AG09319 (cell line): Measurements from ENCODE around the gene TRIM28.

Experiments used
- DNase-seq: peaks from one replicate; pipeline ENCODE4 v3.0.0-alpha.2; 2010; ENCODE audit warnings: low read depth; ENCODE audit errors: extremely low read depth
- CTCF ChIP-seq: IDR thresholded peaks from 2 replicates; pipeline ENCODE4 v1.5.1; 2011; ENCODE audit warnings: low read depth, mild to moderate bottlenecking, inconsistent platforms, low read length, moderate library complexity

The TRIM28 gene

GRCh38 chr19:58548859-58549663, 5.2 kb downstream of the TRIM28 start:
- no peak for TF ChIP-seq CTCF
- no peak for DNase-seq

GRCh38 chr19:58549664-58550361, 5.9 kb downstream of the TRIM28 start:
- no peak for DNase-seq
- no peak for TF ChIP-seq CTCF

DNA sequence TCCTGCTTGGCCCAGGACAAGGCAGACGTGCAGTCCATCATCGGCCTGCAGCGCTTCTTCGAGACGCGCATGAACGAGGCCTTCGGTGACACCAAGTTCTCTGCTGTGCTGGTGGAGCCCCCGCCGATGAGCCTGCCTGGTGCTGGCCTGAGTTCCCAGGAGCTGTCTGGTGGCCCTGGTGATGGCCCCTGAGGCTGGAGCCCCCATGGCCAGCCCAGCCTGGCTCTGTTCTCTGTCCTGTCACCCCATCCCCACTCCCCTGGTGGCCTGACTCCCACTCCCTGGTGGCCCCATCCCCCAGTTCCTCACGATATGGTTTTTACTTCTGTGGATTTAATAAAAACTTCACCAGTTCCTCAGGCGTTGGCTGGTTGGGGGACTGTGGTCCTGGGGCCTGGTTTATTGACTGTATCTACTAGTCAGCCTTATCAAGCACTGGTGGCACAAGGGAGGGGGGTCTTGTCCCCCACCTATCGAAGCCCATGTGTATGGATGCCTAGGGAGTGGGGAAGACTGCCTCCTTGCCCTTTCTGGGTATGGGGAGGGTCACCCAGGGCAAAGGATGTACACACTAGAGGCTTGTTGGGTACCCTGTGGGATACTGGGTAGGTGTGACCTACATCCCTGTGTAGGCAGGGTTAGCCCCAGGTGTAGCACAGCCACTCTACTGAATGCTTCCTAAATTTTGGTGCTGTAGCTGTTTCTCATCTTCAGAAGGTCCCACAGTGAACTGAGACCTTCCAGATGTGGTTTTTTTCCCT, 6.7 kb downstream of the TRIM28 start:
- DNase-seq, result no peak
- no peak for TF ChIP-seq CTCF

DNA sequence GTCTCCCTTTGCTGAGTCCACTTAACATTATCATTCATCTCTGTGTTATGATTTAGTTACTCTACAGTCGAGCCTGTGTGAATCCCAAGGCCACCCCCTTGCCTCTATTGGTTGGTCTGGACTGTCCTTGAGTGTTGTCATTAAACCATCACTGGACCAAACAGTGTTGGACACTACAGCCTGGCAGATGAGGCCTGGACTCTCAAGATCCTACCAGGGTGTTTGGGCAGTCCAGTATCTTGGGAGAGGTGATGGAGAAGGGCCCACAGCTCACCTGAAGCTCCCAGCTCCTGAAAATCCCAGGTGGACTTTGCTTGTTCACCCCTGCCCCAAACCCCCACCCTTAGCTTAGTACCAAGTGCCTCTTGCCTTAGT, 7.2 kb downstream of the TRIM28 start:
- no peak for TF ChIP-seq CTCF
- no peak for DNase-seq

- TF ChIP-seq CTCF, result no peak
- DNase-seq, result no peak
These were observed 8.0 kb downstream of the TRIM28 start for GRCh38 chr19:58551577-58552471.

DNA sequence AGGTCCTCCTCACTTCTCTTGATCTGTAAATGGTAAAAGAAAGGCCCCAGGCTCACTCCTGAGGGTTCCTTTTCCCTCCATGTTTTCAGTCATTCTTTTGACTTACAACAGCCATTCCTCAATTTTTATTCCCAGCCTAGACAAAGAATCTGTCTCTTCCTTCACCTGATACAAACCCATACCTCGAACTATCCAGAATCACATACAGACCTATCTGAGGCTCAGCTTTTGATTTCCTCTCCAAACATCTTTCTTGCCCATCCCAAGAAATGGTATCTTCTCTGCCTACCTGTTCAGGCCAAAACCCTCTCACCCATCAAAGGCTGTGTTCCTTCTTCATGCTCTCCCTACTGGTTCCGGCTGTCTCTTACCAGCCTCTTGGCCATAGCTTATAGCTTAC, 8.8 kb downstream of the TRIM28 start:
- DNase-seq, result no peak
- no peak for TF ChIP-seq CTCF
